GM18517 (cell line): ENCODE measurements around the gene RAX2.
A peak's percentile ranks its signal among the peaks of the same experiment; 100 is the strongest.
"Not testable (repeated sequence)": the region's sequence is repeated elsewhere in the genome, so short reads cannot be mapped to it uniquely, and the experiment has no call there.

Experiments used
- ATAC-seq: cut with Tn5 transposase; IDR thresholded peaks from one replicate; pipeline ENCODE4 v1.9.1; 2021; ENCODE audit warnings: mild to moderate bottlenecking, moderate library complexity; ENCODE audit not compliant: unreplicated experiment

RAX2 gene

DNA sequence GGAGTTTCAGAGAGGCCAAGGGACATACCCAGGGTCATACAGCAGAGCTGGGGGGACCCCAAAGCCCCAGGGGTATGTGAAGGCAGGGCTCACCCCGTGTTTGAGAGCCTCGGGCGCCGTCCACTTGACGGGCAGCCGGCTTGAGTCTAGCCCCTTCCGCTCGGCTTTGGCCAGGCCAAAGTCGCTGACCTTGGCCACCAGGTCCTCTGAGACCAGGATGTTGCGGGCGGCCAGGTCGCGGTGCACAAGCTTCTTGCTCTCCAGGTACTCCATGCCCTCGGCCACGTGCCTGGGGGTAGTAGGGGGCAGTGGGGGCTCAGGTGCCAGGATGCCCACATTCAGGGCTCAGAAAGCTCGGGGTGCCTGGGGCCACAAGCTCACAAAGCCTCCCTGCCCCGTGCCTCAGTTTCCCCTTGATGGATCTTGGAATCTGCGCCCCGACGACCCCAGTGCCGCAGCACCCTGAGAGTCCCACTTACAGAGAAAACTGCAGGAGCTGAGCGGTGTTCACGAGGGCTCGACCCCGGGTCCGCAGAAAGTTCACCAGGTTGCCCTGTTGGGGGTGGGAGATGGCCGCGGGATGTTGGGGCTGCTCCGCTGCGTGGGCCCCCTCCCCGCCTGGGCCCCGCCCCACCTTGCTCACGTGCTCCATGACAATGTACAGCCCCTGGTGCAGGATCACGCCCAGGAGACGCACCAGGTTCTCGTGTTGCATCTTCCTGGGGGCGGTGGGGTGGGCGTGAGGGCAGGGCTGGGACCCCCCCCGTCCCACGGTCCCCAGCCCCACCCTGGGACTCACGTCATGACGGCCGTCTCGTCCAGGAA, 7.1 kb upstream of the RAX2 start:
- no peak for ATAC-seq

DNA sequence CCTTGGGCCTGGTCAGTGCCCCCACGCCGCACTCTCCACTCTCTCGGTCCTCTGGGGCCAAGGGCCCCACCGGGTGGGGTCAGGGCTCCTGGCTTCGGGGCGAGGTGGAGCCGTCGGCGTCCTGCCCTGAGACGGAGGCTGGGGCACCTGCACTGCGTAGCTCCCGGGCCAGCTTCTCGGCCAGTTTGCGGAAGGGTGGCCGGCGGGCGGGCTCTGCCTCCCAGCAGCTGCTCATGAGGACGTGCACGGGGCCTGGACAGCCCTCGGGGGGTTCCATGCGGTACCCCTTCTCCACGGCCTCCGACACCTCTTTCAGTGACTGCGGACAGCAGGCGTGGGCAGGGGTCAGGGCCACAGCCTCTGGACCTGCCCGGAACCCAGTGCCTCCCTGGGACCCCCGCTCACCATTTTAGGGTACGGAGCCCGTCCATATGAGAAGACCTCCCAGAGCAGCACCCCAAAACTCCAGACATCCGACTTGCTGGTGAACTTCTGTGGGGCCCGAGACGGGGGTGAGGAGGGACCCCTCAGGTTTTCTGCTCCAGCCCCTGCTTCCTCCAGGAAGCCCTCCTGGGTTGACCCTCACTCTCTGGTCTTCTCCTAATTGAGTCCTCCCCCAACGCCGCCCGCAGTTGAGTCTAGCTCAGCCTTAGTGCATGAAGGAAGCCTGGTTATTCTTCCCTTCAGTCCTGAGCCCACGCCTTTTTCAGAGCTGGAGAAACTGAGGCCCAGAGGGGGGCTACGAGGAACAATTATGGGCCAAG, 6.3 kb upstream of the RAX2 start:
- ATAC-seq: no peak

- no peak for ATAC-seq
Measured at GRCh38 chr19:3776479-3777040, 4.5 kb upstream of the RAX2 start.

- ATAC-seq: no peak
Measured at GRCh38 chr19:3775831-3776230, 3.8 kb upstream of the RAX2 start.

- ATAC-seq: no peak
Measured at GRCh38 chr19:3775374-3775711, 3.3 kb upstream of the RAX2 start.

- no peak for ATAC-seq
Measured at GRCh38 chr19:3774621-3775373, 2.8 kb upstream of the RAX2 start.

GRCh38 chr19:3773814-3774515, 1.9 kb upstream of the RAX2 start:
- no peak for ATAC-seq

GRCh38 chr19:3771000-3771905, 775 bp downstream of the RAX2 start:
- no peak for ATAC-seq

GRCh38 chr19:3770136-3770999, 1.7 kb downstream of the RAX2 start:
- ATAC-seq: no peak

GRCh38 chr19:3769494-3769893, 2.5 kb downstream of the RAX2 start:
- no peak for ATAC-seq

DNA sequence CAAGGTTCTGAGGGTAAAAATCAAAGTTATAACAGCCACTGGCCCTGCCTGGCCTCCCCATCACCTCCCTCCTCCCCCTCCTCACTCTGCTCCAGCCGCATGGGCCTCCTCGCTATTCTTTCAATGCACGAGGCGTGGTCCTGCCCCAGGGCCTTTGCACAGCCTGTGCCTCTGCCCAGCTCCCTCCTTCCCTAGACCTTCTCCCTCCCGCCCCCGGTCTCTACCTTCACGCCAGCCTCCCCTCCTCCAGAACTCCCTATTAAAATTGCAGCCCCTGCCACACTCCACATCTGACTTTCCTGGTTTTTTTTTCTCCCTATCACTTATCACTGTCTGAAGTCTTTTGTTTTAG, 3.3 kb downstream of the RAX2 start:
- ATAC-seq: no peak

GRCh38 chr19:3768015-3768747, 3.8 kb downstream of the RAX2 start:
- no peak for ATAC-seq

GRCh38 chr19:3767050-3767449, 5.0 kb downstream of the RAX2 start:
- ATAC-seq: no peak

GRCh38 chr19:3766520-3766919, 5.5 kb downstream of the RAX2 start:
- no peak for ATAC-seq

GRCh38 chr19:3765757-3766156, 6.3 kb downstream of the RAX2 start:
- ATAC-seq: not testable (repeated sequence)

DNA sequence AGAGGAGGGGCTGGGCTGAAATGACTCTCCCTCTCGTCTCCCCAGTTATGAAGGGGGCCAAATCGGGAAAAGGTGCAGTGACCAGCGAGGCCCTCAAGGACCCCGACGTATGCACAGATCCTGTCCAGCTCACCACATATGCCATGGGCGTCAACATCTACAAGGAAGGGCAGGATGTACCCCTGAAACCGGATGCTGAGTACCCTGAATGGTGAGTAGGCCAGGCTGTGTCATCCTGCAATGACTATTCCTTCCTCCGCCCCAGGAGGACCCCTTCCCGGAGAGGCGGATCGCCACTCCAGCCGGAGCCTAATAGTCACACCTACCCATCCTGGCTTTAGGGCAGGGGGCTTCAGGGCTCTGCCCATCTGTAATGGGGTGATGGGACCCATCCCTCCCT, 6.9 kb downstream of the RAX2 start:
- ATAC-seq: no peak

DNA sequence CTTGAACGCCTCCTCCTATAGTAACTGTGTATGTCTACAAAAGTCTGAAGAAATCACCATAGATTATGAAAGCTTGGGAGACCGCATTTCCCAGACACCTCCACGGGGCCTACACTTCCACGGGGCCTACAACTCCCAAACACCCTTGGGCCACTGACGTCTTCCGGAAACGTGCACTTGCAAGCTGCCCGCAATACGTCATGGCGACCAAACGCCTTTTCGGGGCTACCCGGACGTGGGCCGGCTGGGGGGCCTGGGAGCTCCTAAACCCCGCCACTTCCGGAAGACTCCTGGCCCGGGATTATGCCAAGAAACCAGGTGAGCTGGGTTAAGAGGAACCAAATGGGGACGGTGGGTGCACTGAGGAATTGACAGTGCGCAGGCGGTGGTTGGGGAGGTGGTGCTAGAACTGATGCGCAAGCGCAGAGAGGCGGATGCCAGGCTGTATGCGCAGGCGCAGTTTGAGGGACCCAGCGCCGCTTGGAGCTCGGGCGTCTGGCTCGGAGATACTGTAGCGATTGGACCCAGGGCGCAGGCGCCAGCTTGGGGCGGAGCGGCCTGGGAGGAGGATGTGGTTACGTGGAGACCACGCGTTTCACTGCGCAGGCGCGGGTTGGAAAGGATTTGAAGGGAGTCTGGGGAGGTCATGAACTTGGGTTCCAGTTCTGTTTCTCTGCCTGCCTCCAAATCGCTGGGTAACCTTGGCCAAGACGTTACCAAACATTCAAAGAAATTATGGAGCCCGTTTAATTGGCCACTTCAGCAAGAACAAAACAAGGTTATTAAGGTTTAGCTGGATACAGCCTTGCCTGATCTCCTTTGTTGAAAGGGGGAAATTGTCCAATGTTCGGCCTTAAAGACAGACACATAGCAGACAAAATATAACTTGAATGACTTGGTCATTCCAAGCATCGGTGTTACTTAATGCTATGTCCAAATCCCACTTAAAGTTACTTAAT, 9.2 kb downstream of the RAX2 start, which contains the start of gene MRPL54:
Gene MRPL54, plus strand, starts transcription at position 182 of the 959 bp plus-strand sequence. Its CDS starts 19 bp downstream, at position 201.
- ATAC-seq: peak; percentile 85
